NT2/D1 (cell line): ENCODE results near the gene SLC9A2.

Experiments
- DNase-seq: peaks from one replicate; pipeline ENCODE4 v3.0.0-alpha.2; 2011; ENCODE audit warnings: low read depth, low spot score
- H3K27me3 ChIP-seq: 2 replicates; pipeline ENCODE4 v1.6.0; 2011; ENCODE audit warnings: mild to moderate bottlenecking; ENCODE audit not compliant: insufficient read length, insufficient read depth
- H3K36me3 ChIP-seq: 2 replicates; pipeline ENCODE4 v1.6.1; 2011; ENCODE audit warnings: mild to moderate bottlenecking, low read length, mixed read lengths; ENCODE audit not compliant: insufficient read depth, insufficient read length
- H3K4me1 ChIP-seq: 2 replicates; pipeline ENCODE4 v1.5.1; 2011; ENCODE audit not compliant: insufficient read depth, insufficient read length
- H3K4me3 ChIP-seq: 2 replicates; pipeline ENCODE4 v1.5.1; 2011; ENCODE audit warnings: low read depth; ENCODE audit not compliant: insufficient read length
- H3K9ac ChIP-seq: 2 replicates; pipeline ENCODE4 v1.6.0; 2011; ENCODE audit warnings: low read depth; ENCODE audit not compliant: insufficient read length
- H3K9me3 ChIP-seq: 2 replicates; pipeline ENCODE4 v1.5.1; 2011; ENCODE audit warnings: mild to moderate bottlenecking, low read length; ENCODE audit not compliant: insufficient read depth
- SUZ12 ChIP-seq: IDR thresholded peaks from 2 replicates; pipeline ENCODE4 v1.6.1; 2011; ENCODE audit not compliant: insufficient read length, insufficient read depth; ENCODE audit errors: extremely low read depth
- YY1 ChIP-seq: IDR thresholded peaks from 2 replicates; pipeline ENCODE4 v1.6.1; 2011; ENCODE audit not compliant: insufficient read length, insufficient read depth
- ZNF274 ChIP-seq: IDR thresholded peaks from 2 replicates; pipeline ENCODE4 v1.6.1; 2011; ENCODE audit warnings: mild to moderate bottlenecking, low read depth, low read length

SLC9A2 gene

DNA sequence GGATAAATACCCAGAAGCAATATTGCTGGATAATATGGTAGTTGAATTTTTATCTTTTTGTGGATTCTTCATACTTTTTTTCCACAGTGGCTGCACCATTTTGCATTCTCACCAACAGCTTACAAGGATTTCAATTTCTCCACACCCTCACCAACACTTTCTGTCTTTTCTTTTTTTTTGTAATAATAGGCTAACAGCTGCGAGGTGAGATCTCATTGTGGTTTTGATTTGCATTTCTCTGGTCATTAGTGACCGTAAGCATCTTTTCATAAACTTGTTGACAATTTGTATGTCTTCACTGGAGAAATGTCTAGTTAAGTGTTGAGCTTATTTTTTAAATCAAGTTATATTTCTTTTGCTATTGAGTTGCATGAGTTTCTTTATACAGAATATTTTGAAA lies 17.6 kb upstream of the SLC9A2 start:
- DNase-seq = no peak
- Histone ChIP-seq H3K4me3 (no peak overlapping the region), H3K4me1 (no peaks in the 10 kb centered on the region), H3K9ac (no peak overlapping the region), H3K36me3 (no peaks in the 10 kb centered on the region), H3K27me3 (no peaks in the 10 kb centered on the region), H3K9me3 (no peaks in the 10 kb centered on the region)
- no peak for TF ChIP-seq ZNF274
- TF ChIP-seq SUZ12 = no peak
- no peak for TF ChIP-seq YY1

DNA sequence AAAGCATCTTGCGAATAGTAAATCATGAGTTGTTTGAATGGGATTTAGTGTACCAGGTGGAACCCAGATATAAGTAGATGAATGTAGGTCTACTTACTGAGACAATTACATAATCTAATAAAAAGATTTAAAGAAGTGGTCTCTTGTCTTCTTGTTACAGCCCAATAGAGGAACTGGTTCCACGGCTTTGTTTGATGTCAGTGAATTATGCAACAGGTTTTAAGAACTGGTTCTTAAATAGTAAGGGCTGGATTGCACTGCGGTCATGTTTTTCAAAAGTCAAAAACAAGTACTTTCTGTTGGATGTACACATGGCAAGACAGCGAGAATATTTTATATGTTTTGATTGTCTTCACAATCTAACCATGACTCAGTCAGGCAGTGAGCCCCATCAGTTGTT lies 15.4 kb upstream of the SLC9A2 start:
- DNase-seq = no peak
- Histone ChIP-seq H3K9ac (no peak overlapping the region), H3K9me3 (no peaks in the 10 kb centered on the region), H3K36me3 (no peaks in the 10 kb centered on the region), H3K4me1 (no peaks in the 10 kb centered on the region), H3K4me3 (no peak overlapping the region), H3K27me3 (no peaks in the 10 kb centered on the region)
- TF ChIP-seq ZNF274 (no peak), SUZ12 (no peak), YY1 (no peak)

DNA sequence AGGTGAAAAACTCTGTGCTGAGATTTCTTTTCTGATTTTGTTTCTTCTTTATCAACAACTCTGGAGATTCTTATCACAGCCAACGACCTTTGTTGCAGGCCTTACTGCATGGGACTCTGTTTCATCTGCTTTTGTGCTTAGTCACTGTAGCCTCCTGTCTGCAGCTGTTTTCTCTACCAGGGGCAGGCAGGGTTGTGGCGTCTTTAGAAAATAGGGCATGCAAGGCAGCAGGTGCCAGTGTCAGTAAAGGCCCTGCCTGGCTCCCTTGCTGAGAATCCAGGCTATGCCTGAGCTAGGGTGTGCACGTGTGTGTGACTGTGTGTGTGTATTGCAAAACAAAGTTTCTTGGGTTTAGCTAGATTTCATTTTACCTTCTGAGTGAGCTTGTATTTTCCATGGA lies 14.6 kb upstream of the SLC9A2 start:
- Histone ChIP-seq H3K36me3 (no peaks in the 10 kb centered on the region), H3K9ac (no peak overlapping the region), H3K9me3 (no peaks in the 10 kb centered on the region), H3K27me3 (no peaks in the 10 kb centered on the region), H3K4me1 (no peaks in the 10 kb centered on the region), H3K4me3 (no peak overlapping the region)
- no peak for DNase-seq
- TF ChIP-seq SUZ12 (no peak), YY1 (no peak), ZNF274 (no peak)

DNA sequence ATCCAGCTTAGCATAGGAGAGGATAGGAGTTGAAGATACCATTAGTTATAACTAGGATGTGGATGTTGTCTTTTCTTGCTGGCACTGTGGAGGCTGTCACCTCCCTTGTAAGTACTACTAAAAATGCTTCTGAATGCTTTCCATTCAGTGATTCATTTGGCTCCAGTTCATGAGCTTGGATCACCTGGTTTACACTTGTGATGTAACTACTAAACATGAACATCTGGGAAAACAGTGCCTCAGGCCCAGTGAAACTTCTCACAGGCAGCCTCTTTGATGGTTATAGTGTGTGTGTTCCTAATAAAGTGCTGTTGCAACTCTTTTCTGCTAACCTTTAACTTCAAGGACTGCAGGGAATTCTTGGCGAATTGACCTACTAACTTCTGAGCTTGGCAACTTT lies 13.0 kb upstream of the SLC9A2 start:
- TF ChIP-seq YY1 = no peak
- DNase-seq = no peak
- no peak overlapping the region for H3K4me3 ChIP-seq
- no peaks in the 10 kb centered on the region for H3K36me3 ChIP-seq
- H3K27me3 ChIP-seq = no peaks in the 10 kb centered on the region
- H3K9me3 ChIP-seq = no peaks in the 10 kb centered on the region
- no peak overlapping the region for H3K9ac ChIP-seq
- no peaks in the 10 kb centered on the region for H3K4me1 ChIP-seq

DNA sequence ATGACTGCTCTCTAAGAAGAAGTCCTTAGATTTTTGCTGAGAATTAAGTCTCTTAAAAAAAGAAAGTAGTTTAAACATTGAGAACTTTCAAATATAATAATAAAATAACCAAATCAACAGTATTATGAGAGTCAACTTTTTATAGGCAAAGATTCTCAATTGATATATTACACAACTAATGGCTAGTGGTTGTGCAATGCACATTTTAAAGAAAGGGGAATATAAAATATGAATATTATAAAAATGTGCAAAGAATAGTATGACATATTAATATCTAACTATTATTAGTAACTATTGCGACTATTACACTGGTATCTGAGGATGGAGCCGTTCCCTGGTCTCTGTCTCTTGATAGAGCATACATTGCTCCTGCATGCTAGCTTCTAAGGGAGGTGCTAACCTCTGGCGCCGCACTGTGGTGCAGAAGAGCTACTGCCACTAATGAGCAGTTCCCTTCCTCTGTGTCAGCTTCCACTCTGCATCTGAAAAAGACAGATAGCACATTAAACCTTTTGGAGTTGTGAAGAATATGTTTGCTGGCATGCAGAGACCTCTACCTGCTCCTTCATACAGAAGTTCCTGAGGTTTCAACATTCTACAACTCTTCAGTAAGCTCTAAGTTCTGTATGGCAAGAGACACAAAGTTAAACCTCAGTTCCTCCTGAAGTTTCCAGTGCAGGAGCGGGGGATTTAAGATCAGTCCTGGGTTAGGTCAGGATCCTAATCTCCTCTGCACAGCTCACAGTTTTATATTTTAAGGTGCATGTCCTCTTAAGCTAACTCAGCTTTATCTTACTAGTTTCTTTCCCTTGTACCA lies 3.5 kb upstream of the SLC9A2 start:
- no peaks in the 10 kb centered on the region for H3K9me3 ChIP-seq
- H3K4me1 ChIP-seq = no peaks in the 10 kb centered on the region
- TF ChIP-seq ZNF274 (no peak), SUZ12 (no peak), YY1 (no peak)
- DNase-seq = peak; percentile 65
- H3K27me3 ChIP-seq = peaks cover 42% of the 10 kb centered on the region
- no peaks in the 10 kb centered on the region for H3K36me3 ChIP-seq
- H3K9ac ChIP-seq = no peak overlapping the region
- no peak overlapping the region for H3K4me3 ChIP-seq

DNA sequence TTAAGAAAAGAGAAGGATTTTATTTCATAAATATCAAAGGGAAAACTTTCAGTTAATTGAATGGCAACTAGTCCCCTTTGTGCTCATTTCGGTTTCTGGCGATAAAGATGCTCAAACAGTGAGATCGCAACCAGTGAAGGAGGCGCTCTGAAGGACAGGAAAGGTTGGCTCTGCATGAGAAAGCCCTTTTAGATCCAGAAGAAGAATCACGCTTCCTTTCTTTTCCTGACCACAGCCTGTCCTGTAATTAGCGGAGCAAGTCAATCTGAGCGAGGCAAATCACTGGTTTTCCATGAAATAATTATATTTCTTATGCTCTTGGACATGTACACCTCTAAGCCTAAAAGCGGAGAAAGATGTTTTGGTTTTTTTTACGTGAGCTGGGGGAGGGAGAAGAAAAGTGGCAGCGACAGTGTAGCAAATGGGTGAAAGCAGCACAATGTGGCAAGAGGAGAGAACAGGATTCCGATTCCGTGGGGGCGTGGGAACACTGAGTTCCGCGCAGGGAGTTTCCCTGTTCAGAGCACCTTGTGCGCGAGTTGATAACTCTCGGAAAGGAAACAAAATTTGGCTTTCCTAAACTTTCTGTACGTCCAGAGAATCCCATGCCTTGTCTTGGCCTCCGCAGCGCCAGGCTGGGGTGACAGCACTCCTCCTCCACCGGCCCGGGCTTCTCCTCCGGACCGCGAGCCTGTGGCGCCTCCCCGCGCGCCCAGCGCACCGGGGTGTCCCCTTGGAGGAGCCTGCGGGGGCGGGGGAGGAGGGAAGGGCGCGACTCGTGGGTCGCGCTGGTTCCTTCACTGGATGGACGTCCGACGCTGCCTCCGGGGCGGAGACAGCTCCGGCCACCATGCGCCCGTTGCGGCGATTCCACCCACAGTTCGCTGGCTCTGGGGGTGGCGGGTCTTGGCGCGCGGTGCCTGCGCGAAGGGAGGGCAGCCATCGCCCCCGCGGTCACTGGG lies 620 bp upstream of the SLC9A2 start:
- Histone ChIP-seq H3K36me3 (no peaks in the 10 kb centered on the region), H3K9ac (peak overlapping the region; percentile 86), H3K9me3 (no peaks in the 10 kb centered on the region), H3K27me3 (peaks cover 59% of the 10 kb centered on the region), H3K4me1 (no peaks in the 10 kb centered on the region), H3K4me3 (peak overlapping the region; percentile 61)
- TF ChIP-seq ZNF274 (no peak), SUZ12 (peak; percentile 61), YY1 (no peak)
- no peak for DNase-seq

DNA sequence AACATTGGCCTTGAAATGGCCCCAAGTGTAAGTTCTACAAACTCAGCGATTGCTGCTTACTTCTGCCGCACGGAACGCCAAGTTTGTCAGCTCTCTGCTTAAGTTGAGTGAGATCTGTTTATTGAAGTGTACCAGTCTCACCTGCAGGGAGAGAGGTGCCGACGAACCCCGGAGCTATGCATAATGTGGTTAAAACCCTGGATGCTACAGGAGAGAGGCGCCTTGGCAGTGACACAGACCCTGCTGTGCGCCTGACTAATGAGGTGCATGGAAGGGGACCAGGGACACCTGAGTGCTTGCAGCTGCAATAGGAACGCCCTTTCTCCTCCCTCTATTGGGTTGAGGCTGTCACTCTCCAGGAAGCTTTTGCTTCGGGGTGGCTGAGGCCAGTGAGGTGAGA lies 979 bp downstream of the SLC9A2 start:
- Histone ChIP-seq H3K4me3 (peak overlapping the region; percentile 61), H3K36me3 (no peaks in the 10 kb centered on the region), H3K9ac (no peak overlapping the region), H3K27me3 (peaks cover 59% of the 10 kb centered on the region), H3K4me1 (no peaks in the 10 kb centered on the region), H3K9me3 (no peaks in the 10 kb centered on the region)
- no peak for DNase-seq
- TF ChIP-seq YY1 = no peak
- TF ChIP-seq ZNF274 = no peak
- no peak for TF ChIP-seq SUZ12
